Stomach (tissue), 4 donors: ENCODE data around the gene THBS4.

Experiments used
- EP300 ChIP-seq: sonication (generic); formaldehyde crosslinking; IDR thresholded peaks from one replicate; pipeline ENCODE4 v1.6.1; 2017; ENCODE audit warnings: antibody characterized with exemption
- POLR2A ChIP-seq, 4 donors: fragments of 450-650 bp; IDR thresholded peaks; one replicate each; pipeline ENCODE4 v1.6.1; 2016; ENCODE audit warnings: antibody characterized with exemption in 4 of 4, control low read depth in 2 of 4, mild to moderate bottlenecking in 1 of 4, moderate library complexity in 1 of 4
- TF ChIP-seq, protein P1 (sequence below), 7 experiments: fragments of 450-650 bp in 4 of 7; fragments of 200-600 bp in 3 of 7; sonication (generic) in 3 of 7; IDR thresholded peaks; one replicate each; pipeline ENCODE4 v1.5.1; 2016 to 2019; ENCODE audit warnings: antibody characterized with exemption in 7 of 7, control low read depth in 2 of 7, mild to moderate bottlenecking in 1 of 7

DNA sequence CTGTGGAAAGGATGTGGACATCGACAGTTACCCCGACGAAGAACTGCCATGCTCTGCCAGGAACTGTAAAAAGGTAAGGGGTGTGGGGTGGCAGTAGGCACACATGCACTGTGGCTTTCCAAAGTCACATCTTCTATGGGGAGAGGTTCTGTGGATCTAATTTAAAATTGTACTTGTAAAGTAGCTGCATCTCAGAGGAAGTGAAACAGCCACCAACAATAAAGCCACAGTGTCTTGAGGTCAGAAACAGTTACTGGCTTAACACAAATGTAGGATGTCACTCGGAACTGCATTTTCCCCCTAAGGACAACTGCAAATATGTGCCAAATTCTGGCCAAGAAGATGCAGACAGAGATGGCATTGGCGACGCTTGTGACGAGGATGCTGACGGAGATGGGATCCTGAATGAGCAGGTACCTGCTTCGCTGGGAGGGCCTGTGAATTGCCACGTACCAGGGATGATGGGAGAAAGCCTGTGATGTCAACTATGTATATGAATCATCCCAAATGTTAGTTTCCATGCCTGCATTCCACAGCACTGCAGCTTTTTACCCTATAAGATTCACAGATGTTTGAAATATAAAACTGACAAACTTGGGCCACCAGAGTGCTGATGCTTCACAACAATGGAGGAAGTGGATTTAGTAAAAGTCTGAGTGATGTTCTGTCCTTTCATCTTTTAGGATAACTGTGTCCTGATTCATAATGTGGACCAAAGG lies 35.3 kb downstream of the THBS4 start:
- TF ChIP-seq, protein P1, sequence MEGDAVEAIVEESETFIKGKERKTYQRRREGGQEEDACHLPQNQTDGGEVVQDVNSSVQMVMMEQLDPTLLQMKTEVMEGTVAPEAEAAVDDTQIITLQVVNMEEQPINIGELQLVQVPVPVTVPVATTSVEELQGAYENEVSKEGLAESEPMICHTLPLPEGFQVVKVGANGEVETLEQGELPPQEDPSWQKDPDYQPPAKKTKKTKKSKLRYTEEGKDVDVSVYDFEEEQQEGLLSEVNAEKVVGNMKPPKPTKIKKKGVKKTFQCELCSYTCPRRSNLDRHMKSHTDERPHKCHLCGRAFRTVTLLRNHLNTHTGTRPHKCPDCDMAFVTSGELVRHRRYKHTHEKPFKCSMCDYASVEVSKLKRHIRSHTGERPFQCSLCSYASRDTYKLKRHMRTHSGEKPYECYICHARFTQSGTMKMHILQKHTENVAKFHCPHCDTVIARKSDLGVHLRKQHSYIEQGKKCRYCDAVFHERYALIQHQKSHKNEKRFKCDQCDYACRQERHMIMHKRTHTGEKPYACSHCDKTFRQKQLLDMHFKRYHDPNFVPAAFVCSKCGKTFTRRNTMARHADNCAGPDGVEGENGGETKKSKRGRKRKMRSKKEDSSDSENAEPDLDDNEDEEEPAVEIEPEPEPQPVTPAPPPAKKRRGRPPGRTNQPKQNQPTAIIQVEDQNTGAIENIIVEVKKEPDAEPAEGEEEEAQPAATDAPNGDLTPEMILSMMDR (IDR thresholded peaks at IDR 0.05), result no peak
- no peak for TF ChIP-seq EP300
- no peak for TF ChIP-seq POLR2A (IDR thresholded peaks at IDR 0.05)
